Measurements from ENCODE around the gene STAC2. TPM values are rescaled to one million over a fixed set of nuclear protein-coding genes. Genes with fewer than 3 reads are reported as not detected.

The STAC2 gene
- total RNA-seq, 3 donors from 2014 or later: 0.17 to 0.79 TPM; not detected in 1

GRCh38 chr17:39237586-39237985 lies 11.8 kb upstream of the STAC2 start:
- no peak overlapping the region for H3K4me3 ChIP-seq
- H3K9me3 ChIP-seq: no peaks in the 10 kb centered on the region
- peaks cover 10% of the 10 kb centered on the region for H3K4me1 ChIP-seq (ENCODE audit: low read depth)
- DNase-seq: peak in 1 of 3 donors; percentile 24
- intact Hi-C loops (cut with DNase I, micrococcal nuclease): no loop called here
- ATAC-seq: no peak
- no peaks in the 10 kb centered on the region for H3K36me3 ChIP-seq (ENCODE audit: low read depth)
- TF ChIP-seq, protein P1, sequence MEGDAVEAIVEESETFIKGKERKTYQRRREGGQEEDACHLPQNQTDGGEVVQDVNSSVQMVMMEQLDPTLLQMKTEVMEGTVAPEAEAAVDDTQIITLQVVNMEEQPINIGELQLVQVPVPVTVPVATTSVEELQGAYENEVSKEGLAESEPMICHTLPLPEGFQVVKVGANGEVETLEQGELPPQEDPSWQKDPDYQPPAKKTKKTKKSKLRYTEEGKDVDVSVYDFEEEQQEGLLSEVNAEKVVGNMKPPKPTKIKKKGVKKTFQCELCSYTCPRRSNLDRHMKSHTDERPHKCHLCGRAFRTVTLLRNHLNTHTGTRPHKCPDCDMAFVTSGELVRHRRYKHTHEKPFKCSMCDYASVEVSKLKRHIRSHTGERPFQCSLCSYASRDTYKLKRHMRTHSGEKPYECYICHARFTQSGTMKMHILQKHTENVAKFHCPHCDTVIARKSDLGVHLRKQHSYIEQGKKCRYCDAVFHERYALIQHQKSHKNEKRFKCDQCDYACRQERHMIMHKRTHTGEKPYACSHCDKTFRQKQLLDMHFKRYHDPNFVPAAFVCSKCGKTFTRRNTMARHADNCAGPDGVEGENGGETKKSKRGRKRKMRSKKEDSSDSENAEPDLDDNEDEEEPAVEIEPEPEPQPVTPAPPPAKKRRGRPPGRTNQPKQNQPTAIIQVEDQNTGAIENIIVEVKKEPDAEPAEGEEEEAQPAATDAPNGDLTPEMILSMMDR (IDR thresholded peaks at IDR 0.05): no peak

- H3K4me1 ChIP-seq (ENCODE audit: low read depth): peaks cover 10% of the 10 kb centered on the region
- intact Hi-C loops (cut with DNase I, micrococcal nuclease): no loop called here
- ATAC-seq: no peak
- no peaks in the 10 kb centered on the region for H3K36me3 ChIP-seq (ENCODE audit: low read depth)
- TF ChIP-seq, protein P1 (IDR thresholded peaks at IDR 0.05): no peak
- no peaks in the 10 kb centered on the region for H3K9me3 ChIP-seq
- no peak overlapping the region for H3K4me3 ChIP-seq
- DNase-seq: no peak
Observed at GRCh38 chr17:39236981-39237441, 11.3 kb upstream of the STAC2 start.

GRCh38 chr17:39236450-39236927 lies 10.7 kb upstream of the STAC2 start:
- intact Hi-C loops (cut with DNase I, micrococcal nuclease): no loop called here

GRCh38 chr17:39235555-39236449 lies 10.1 kb upstream of the STAC2 start:
- TF ChIP-seq, protein P1 (IDR thresholded peaks at IDR 0.05): no peak
- DNase-seq (peak in 1 of 3 donors; percentile 35), ATAC-seq (peak; percentile 72)
- intact Hi-C loops (cut with DNase I, micrococcal nuclease): no loop called here
- Histone ChIP-seq H3K4me3 (no peak overlapping the region), H3K4me1 (ENCODE audit: low read depth) (peaks cover 10% of the 10 kb centered on the region), H3K9me3 (no peaks in the 10 kb centered on the region), H3K36me3 (ENCODE audit: low read depth) (no peaks in the 10 kb centered on the region)

More at GRCh38 chr17:39236450-39236927, 10.7 kb upstream of the STAC2 start:
- Histone ChIP-seq H3K4me3 (no peak overlapping the region), H3K9me3 (no peaks in the 10 kb centered on the region), H3K4me1 (ENCODE audit: low read depth) (peaks cover 10% of the 10 kb centered on the region), H3K36me3 (ENCODE audit: low read depth) (no peaks in the 10 kb centered on the region)
- DNase-seq: no peak
- no peak for ATAC-seq
- TF ChIP-seq, protein P1 (IDR thresholded peaks at IDR 0.05): no peak

GRCh38 chr17:39231591-39232551 lies 6.1 kb upstream of the STAC2 start:
- DNase-seq (peak in 2 of 3 donors; percentile 45 to 59), ATAC-seq (peak; percentile 73)
- Histone ChIP-seq H3K4me3 (no peak overlapping the region), H3K9me3 (no peaks in the 10 kb centered on the region), H3K36me3 (ENCODE audit: low read depth) (no peaks in the 10 kb centered on the region), H3K4me1 (ENCODE audit: low read depth) (no peaks in the 10 kb centered on the region)
- TF ChIP-seq, protein P1 (IDR thresholded peaks at IDR 0.05): peak; percentile 47
- intact Hi-C loops (cut with DNase I, micrococcal nuclease): no loop called here
